ENCODE measurements around the gene TMEM74B.

DNA sequence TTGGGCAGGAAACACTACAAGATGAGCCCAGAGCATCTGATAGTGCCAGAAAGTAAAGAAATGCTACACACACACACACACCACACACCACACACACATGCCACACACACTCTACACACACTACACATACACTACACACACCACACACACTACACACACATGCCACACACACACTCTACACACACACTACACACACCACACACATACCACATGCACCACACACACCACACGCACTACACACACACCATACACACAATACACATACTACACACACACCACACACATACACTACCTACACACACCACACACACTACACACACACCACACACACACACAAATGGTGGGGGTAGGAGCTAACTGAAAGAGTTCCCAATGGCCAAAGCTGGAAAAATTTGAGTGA, 3.6 kb upstream of the TMEM74B start:
- TF ChIP-seq, protein P1, sequence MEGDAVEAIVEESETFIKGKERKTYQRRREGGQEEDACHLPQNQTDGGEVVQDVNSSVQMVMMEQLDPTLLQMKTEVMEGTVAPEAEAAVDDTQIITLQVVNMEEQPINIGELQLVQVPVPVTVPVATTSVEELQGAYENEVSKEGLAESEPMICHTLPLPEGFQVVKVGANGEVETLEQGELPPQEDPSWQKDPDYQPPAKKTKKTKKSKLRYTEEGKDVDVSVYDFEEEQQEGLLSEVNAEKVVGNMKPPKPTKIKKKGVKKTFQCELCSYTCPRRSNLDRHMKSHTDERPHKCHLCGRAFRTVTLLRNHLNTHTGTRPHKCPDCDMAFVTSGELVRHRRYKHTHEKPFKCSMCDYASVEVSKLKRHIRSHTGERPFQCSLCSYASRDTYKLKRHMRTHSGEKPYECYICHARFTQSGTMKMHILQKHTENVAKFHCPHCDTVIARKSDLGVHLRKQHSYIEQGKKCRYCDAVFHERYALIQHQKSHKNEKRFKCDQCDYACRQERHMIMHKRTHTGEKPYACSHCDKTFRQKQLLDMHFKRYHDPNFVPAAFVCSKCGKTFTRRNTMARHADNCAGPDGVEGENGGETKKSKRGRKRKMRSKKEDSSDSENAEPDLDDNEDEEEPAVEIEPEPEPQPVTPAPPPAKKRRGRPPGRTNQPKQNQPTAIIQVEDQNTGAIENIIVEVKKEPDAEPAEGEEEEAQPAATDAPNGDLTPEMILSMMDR (IDR thresholded peaks at IDR 0.05) = no peak
- TF ChIP-seq TCF7L2 (IDR thresholded peaks at IDR 0.05; ENCODE audit: low read depth, low read length) = no peak
- TF ChIP-seq, protein P2, sequence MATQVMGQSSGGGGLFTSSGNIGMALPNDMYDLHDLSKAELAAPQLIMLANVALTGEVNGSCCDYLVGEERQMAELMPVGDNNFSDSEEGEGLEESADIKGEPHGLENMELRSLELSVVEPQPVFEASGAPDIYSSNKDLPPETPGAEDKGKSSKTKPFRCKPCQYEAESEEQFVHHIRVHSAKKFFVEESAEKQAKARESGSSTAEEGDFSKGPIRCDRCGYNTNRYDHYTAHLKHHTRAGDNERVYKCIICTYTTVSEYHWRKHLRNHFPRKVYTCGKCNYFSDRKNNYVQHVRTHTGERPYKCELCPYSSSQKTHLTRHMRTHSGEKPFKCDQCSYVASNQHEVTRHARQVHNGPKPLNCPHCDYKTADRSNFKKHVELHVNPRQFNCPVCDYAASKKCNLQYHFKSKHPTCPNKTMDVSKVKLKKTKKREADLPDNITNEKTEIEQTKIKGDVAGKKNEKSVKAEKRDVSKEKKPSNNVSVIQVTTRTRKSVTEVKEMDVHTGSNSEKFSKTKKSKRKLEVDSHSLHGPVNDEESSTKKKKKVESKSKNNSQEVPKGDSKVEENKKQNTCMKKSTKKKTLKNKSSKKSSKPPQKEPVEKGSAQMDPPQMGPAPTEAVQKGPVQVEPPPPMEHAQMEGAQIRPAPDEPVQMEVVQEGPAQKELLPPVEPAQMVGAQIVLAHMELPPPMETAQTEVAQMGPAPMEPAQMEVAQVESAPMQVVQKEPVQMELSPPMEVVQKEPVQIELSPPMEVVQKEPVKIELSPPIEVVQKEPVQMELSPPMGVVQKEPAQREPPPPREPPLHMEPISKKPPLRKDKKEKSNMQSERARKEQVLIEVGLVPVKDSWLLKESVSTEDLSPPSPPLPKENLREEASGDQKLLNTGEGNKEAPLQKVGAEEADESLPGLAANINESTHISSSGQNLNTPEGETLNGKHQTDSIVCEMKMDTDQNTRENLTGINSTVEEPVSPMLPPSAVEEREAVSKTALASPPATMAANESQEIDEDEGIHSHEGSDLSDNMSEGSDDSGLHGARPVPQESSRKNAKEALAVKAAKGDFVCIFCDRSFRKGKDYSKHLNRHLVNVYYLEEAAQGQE (IDR thresholded peaks at IDR 0.05; ENCODE audit: insufficient read depth in 1 of 2, low read depth in 2 of 2, low read length in 1 of 2) = no peak
- TF ChIP-seq SIN3A (IDR thresholded peaks at IDR 0.05; ENCODE audit: borderline replicate concordance, insufficient read depth, low read depth, low read length) = no peak
- no peak for TF ChIP-seq POLR2AphosphoS5 (IDR thresholded peaks at IDR 0.05; ENCODE audit: low read depth, low read length)
